MM.1S (cell line): ENCODE measurements around the gene PEX13.

ENCODE experiments used
- DNase-seq: peaks from one replicate; pipeline ENCODE4 v3.0.0-alpha.2; 2015
- H2AFZ ChIP-seq: fragments of 300-600 bp; sonication (generic); 2 replicates; pipeline ENCODE4 v1.6.0; 2016; ENCODE audit warnings: antibody characterized with exemption, low read length
- H3F3A ChIP-seq: fragments of 300-600 bp; sonication (generic); 2 replicates; pipeline ENCODE4 v1.6.1; 2016; ENCODE audit warnings: mild to moderate bottlenecking, antibody characterized with exemption, low read length, moderate library complexity, mixed read lengths; ENCODE audit not compliant: insufficient read depth
- H3K27ac ChIP-seq: fragments of 300-600 bp; sonication (generic); 2 replicates; pipeline ENCODE4 v1.5.1; 2016; ENCODE audit warnings: mild to moderate bottlenecking, low read length
- H3K27me3 ChIP-seq: fragments of 300-600 bp; sonication (generic); replicated peaks from 2 replicates; pipeline ENCODE4 v1.6.0; 2016; ENCODE audit warnings: low read length; ENCODE audit not compliant: insufficient read depth
- H3K36me3 ChIP-seq: fragments of 300-600 bp; sonication (generic); replicated peaks from 2 replicates; pipeline ENCODE4 v1.6.1; 2016; ENCODE audit warnings: mild to moderate bottlenecking, low read length, mixed read lengths; ENCODE audit not compliant: insufficient read depth
- H3K4me1 ChIP-seq: fragments of 300-600 bp; sonication (generic); 2 replicates; pipeline ENCODE4 v1.6.1; 2016; ENCODE audit warnings: low read length, mixed read lengths
- H3K4me2 ChIP-seq: fragments of 300-600 bp; sonication (generic); 2 replicates; pipeline ENCODE4 v1.6.0; 2016; ENCODE audit warnings: low read depth, low read length
- H3K4me3 ChIP-seq: fragments of 300-600 bp; sonication (generic); 2 replicates; pipeline ENCODE4 v1.5.1; 2016; ENCODE audit warnings: low read length, mixed read lengths
- H3K79me2 ChIP-seq: fragments of 300-600 bp; sonication (generic); 2 replicates; pipeline ENCODE4 v1.6.1; 2016; ENCODE audit warnings: mixed run types, low read length, mixed read lengths
- H3K9ac ChIP-seq: fragments of 300-600 bp; sonication (generic); 2 replicates; pipeline ENCODE4 v1.6.1; 2016; ENCODE audit warnings: low read length, mixed read lengths
- H3K9me2 ChIP-seq: fragments of 300-600 bp; sonication (generic); replicated peaks from 2 replicates; pipeline ENCODE4 v1.6.1; 2016; ENCODE audit warnings: mild to moderate bottlenecking, low read length, mixed read lengths; ENCODE audit not compliant: insufficient read depth
- H3K9me3 ChIP-seq: fragments of 300-600 bp; sonication (generic); replicated peaks from 2 replicates; pipeline ENCODE4 v1.6.1; 2016; ENCODE audit warnings: mild to moderate bottlenecking, low read length, mixed read lengths; ENCODE audit not compliant: insufficient read depth
- H4K20me1 ChIP-seq: fragments of 300-600 bp; sonication (generic); 2 replicates; pipeline ENCODE4 v1.6.1; 2016; ENCODE audit warnings: mild to moderate bottlenecking, low read length, moderate library complexity, mixed read lengths; ENCODE audit not compliant: insufficient read depth
- EZH2 ChIP-seq: fragments of 300-600 bp; sonication (generic); optimal IDR thresholded peaks from 2 replicates; pipeline ENCODE3; 2017; ENCODE audit warnings: low read depth, mild to moderate bottlenecking, antibody characterized with exemption, low read length, mixed read lengths
- EZH2phosphoT487 ChIP-seq: fragments of 300-600 bp; sonication (generic); IDR thresholded peaks from 2 replicates; pipeline ENCODE4 v1.6.1; 2018; ENCODE audit warnings: antibody characterized with exemption, low read length
- TF ChIP-seq, protein P1 (sequence below): fragments of 300-600 bp; sonication (generic); IDR thresholded peaks from 2 replicates; pipeline ENCODE4 v1.5.1; 2016; ENCODE audit warnings: antibody characterized with exemption, low read length, mixed read lengths

Gene PEX13

GRCh38 chr2:61090386-61090921 lies 72.9 kb downstream of the PEX13 start:
- no peaks in the 10 kb centered on the region for H3K79me2 ChIP-seq
- H2AFZ ChIP-seq, result no peak overlapping the region
- no peaks in the 10 kb centered on the region for H3K4me1 ChIP-seq
- no peaks in the 10 kb centered on the region for H3K9me2 ChIP-seq
- no peak overlapping the region for H3K4me2 ChIP-seq
- no peaks in the 10 kb centered on the region for H3K27me3 ChIP-seq
- no peaks in the 10 kb centered on the region for H3F3A ChIP-seq
- H3K4me3 ChIP-seq, result no peak overlapping the region
- H4K20me1 ChIP-seq, result no peaks in the 10 kb centered on the region
- H3K36me3 ChIP-seq, result no peaks in the 10 kb centered on the region
- no peak overlapping the region for H3K27ac ChIP-seq
- no peak for DNase-seq
- no peak for TF ChIP-seq EZH2phosphoT487
- TF ChIP-seq, protein P1, sequence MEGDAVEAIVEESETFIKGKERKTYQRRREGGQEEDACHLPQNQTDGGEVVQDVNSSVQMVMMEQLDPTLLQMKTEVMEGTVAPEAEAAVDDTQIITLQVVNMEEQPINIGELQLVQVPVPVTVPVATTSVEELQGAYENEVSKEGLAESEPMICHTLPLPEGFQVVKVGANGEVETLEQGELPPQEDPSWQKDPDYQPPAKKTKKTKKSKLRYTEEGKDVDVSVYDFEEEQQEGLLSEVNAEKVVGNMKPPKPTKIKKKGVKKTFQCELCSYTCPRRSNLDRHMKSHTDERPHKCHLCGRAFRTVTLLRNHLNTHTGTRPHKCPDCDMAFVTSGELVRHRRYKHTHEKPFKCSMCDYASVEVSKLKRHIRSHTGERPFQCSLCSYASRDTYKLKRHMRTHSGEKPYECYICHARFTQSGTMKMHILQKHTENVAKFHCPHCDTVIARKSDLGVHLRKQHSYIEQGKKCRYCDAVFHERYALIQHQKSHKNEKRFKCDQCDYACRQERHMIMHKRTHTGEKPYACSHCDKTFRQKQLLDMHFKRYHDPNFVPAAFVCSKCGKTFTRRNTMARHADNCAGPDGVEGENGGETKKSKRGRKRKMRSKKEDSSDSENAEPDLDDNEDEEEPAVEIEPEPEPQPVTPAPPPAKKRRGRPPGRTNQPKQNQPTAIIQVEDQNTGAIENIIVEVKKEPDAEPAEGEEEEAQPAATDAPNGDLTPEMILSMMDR, result no peak
- no peak for TF ChIP-seq EZH2
- H3K9me3 ChIP-seq, result no peaks in the 10 kb centered on the region
- H3K9ac ChIP-seq, result no peak overlapping the region

GRCh38 chr2:61091485-61091884 lies 74.0 kb downstream of the PEX13 start:
- no peak for DNase-seq
- Histone ChIP-seq H3K79me2 (no peaks in the 10 kb centered on the region), H2AFZ (no peak overlapping the region), H3K9me2 (no peaks in the 10 kb centered on the region), H3K4me3 (no peak overlapping the region), H3K9ac (no peak overlapping the region), H3F3A (no peaks in the 10 kb centered on the region), H3K4me1 (no peaks in the 10 kb centered on the region), H3K9me3 (no peaks in the 10 kb centered on the region), H3K4me2 (no peak overlapping the region), H3K27me3 (no peaks in the 10 kb centered on the region), H3K27ac (no peak overlapping the region), H4K20me1 (no peaks in the 10 kb centered on the region), H3K36me3 (no peaks in the 10 kb centered on the region)
- TF ChIP-seq EZH2phosphoT487 (no peak), EZH2 (no peak)
- TF ChIP-seq, protein P1, result no peak

DNA sequence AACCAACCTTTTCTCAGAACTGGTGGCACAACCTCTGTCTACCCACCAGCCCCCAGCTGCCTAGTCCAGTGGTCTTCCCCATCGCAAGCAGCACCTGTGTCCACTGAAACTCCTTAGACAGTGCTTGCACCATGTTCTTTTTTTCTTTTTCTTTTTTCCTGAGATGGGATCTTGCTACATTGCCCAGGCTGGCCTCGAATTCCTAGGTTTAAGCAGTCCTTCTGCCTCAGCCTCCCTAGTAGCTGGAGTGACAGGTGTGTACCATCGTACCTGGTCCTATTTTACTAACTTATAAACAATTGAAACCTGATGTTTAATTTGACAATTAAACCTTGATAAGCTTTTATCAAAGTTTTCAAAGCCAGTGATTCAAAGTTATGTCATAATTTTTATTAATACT lies 78.9 kb downstream of the PEX13 start:
- no peaks in the 10 kb centered on the region for H3K4me1 ChIP-seq
- H3K4me2 ChIP-seq, result no peak overlapping the region
- no peak for DNase-seq
- no peaks in the 10 kb centered on the region for H4K20me1 ChIP-seq
- TF ChIP-seq, protein P1, result no peak
- TF ChIP-seq EZH2 (no peak), EZH2phosphoT487 (no peak)
- H3K27me3 ChIP-seq, result no peaks in the 10 kb centered on the region
- no peaks in the 10 kb centered on the region for H3K9me3 ChIP-seq
- no peaks in the 10 kb centered on the region for H3K79me2 ChIP-seq
- no peaks in the 10 kb centered on the region for H3F3A ChIP-seq
- H3K36me3 ChIP-seq, result no peaks in the 10 kb centered on the region
- H3K9ac ChIP-seq, result no peak overlapping the region
- no peak overlapping the region for H3K27ac ChIP-seq
- H3K4me3 ChIP-seq, result no peak overlapping the region
- H2AFZ ChIP-seq, result no peak overlapping the region
- H3K9me2 ChIP-seq, result no peaks in the 10 kb centered on the region
